HCT116 (cell line): ENCODE results near the gene MTA3. TPM values are rescaled to one million over a fixed set of nuclear protein-coding genes. Genes with fewer than 3 reads are reported as not detected.

Experiments used
- ATAC-seq: fragments of 200-7000 bp; cut with Tn5 transposase; 2 replicates; pipeline ENCODE4 v1.9.1; 2020; ENCODE audit warnings: mild to moderate bottlenecking, moderate library complexity
- BruUV-seq: library from RNA; stranded (reverse); fragments of 400-500 nt; replicated peaks from 2 replicates; lab custom pipeline; 2021; lab: Mats Ljungman, UMichigan
- CTCF ChIA-PET: fragments of 300-600 bp; sonication (Branson Sonifier 250); formaldehyde crosslinking; loops from one replicate; lab custom pipeline; 2021; ENCODE audit warnings: antibody characterized with exemption; lab: Charles Lee
- POLR2A ChIA-PET: fragments of 300-600, 350-600 bp; sonication (Branson Sonifier 250); formaldehyde crosslinking; loops from one replicate; lab custom pipeline; 2021; ENCODE audit warnings: antibody characterized with exemption; lab: Charles Lee
- RAD21 ChIA-PET, 2 experiments: fragments of 300-600 bp; sonication (Branson Sonifier 250); formaldehyde crosslinking; loops; one replicate each; lab custom pipeline; 2023; ENCODE audit warnings: low total read pairs in 2 of 2; ENCODE audit not compliant: uncharacterized antibody in 2 of 2, unreplicated experiment in 2 of 2, low non-redundant PET in 1 of 2; lab: Charles Lee
- DNase-seq: peaks from one replicate; pipeline ENCODE4 v3.0.0-alpha.2; 2010; ENCODE audit warnings: low read depth, low spot score
- H2AFZ ChIP-seq: fragments of 200-600 bp; shearing (Covaris generic), sonication (generic); 2 replicates; pipeline ENCODE4 v1.6.1; 2017; ENCODE audit warnings: low read depth, mixed run types, mixed read lengths, antibody characterized with exemption, low read length; ENCODE audit not compliant: poor library complexity, severe bottlenecking
- H3K27ac ChIP-seq: 2 replicates; pipeline ENCODE4 v1.5.1; 2012; ENCODE audit warnings: low read depth, low read length
- H3K27me3 ChIP-seq: fragments of 200-600 bp; sonication (generic); 2 replicates; pipeline ENCODE4 v1.6.1; 2016; ENCODE audit warnings: mixed run types, low read length, mixed read lengths; ENCODE audit not compliant: insufficient read depth
- H3K36me3 ChIP-seq, 2 experiments: fragments of 200-500 bp in 1 of 2; fragments of 200-600 bp in 1 of 2; sonication (Bioruptor generic) in 1 of 2; sonication (generic) in 1 of 2; 2 replicates each; pipeline versions ENCODE4 v1.5.1 to v1.6.1; 2014 to 2016; ENCODE audit warnings: low read length in 2 of 2, inconsistent platforms in 1 of 2, mixed read lengths in 1 of 2, mixed run types in 1 of 2; ENCODE audit not compliant: insufficient read depth in 2 of 2, control insufficient read depth in 1 of 2
- H3K4me1 ChIP-seq, 2 experiments: fragments of 200-600 bp in 1 of 2; sonication (generic) in 1 of 2; 2 replicates each; pipeline versions ENCODE4 v1.5.1 to v1.6.1; 2012 to 2017; ENCODE audit warnings: low read length in 2 of 2, inconsistent platforms in 1 of 2, mild to moderate bottlenecking in 1 of 2, mixed read lengths in 1 of 2, mixed run types in 1 of 2, moderate library complexity in 1 of 2; ENCODE audit not compliant: insufficient read depth in 2 of 2, control insufficient read depth in 1 of 2
- H3K4me2 ChIP-seq: fragments of 200-600 bp; sonication (generic); 2 replicates; pipeline ENCODE4 v1.6.1; 2017; ENCODE audit warnings: mixed run types, low read length, mixed read lengths
- H3K4me3 ChIP-seq, 2 experiments: fragments of 200-600 bp in 1 of 2; sonication (generic) in 1 of 2; replicated peaks in 1 of 2; 2 replicates each; pipeline ENCODE4 v1.5.1; 2011 to 2016; ENCODE audit warnings: low read length in 2 of 2, control low read depth in 1 of 2, low read depth in 1 of 2, mild to moderate bottlenecking in 1 of 2, mixed read lengths in 1 of 2, mixed run types in 1 of 2
- H3K79me2 ChIP-seq: fragments of 200-600 bp; sonication (generic); 2 replicates; pipeline ENCODE4 v1.6.1; 2017; ENCODE audit warnings: mild to moderate bottlenecking, mixed run types, low read length, moderate library complexity, mixed read lengths; ENCODE audit not compliant: insufficient read depth
- H3K9ac ChIP-seq: fragments of 200-600 bp; sonication (generic); 2 replicates; pipeline ENCODE4 v1.6.1; 2016; ENCODE audit warnings: low read length, mixed read lengths
- H3K9me2 ChIP-seq: fragments of 200-600 bp; sonication (generic), shearing (Covaris generic); 2 replicates; pipeline ENCODE4 v1.6.1; 2017; ENCODE audit warnings: mixed run types, mild to moderate bottlenecking, moderate library complexity; ENCODE audit not compliant: insufficient read depth
- H3K9me3 ChIP-seq, 2 experiments: fragments of 200-500 bp in 1 of 2; fragments of 200-600 bp in 1 of 2; sonication (Bioruptor generic) in 1 of 2; sonication (generic) in 1 of 2; 2 replicates each; pipeline ENCODE4 v1.6.1; 2014 to 2017; ENCODE audit warnings: low read length in 2 of 2, mixed read lengths in 2 of 2, inconsistent platforms in 1 of 2, low read depth in 1 of 2, mild to moderate bottlenecking in 1 of 2, mixed run types in 1 of 2, moderate library complexity in 1 of 2; ENCODE audit not compliant: control insufficient read depth in 1 of 2, insufficient read depth in 1 of 2
- H4K20me1 ChIP-seq: fragments of 200-600 bp; sonication (generic), shearing (Covaris generic); 2 replicates; pipeline ENCODE4 v1.6.1; 2017; ENCODE audit warnings: mixed run types, mild to moderate bottlenecking, moderate library complexity; ENCODE audit not compliant: insufficient read depth
- CEBPB ChIP-seq: IDR thresholded peaks from 2 replicates; pipeline ENCODE4 v1.6.1; 2012; ENCODE audit warnings: low read depth
- EGR1 ChIP-seq: IDR thresholded peaks from 2 replicates; pipeline ENCODE4 v1.6.1; 2012; ENCODE audit warnings: low read depth
- ELF1 ChIP-seq: IDR thresholded peaks from 2 replicates; pipeline ENCODE4 v1.6.1; 2012; ENCODE audit warnings: low read depth, borderline replicate concordance
- EZH2 ChIP-seq: fragments of 200-600 bp; sonication (generic); IDR thresholded peaks from 2 replicates; pipeline ENCODE4 v1.6.1; 2017; ENCODE audit warnings: antibody characterized with exemption, mixed run types
- EZH2phosphoT487 ChIP-seq: fragments of 200-600 bp; IDR thresholded peaks from 2 replicates; pipeline ENCODE4 v1.6.1; 2018; ENCODE audit warnings: antibody characterized with exemption, borderline replicate concordance
- FOSL1 ChIP-seq: IDR thresholded peaks from 2 replicates; pipeline ENCODE4 v1.6.1; 2012; ENCODE audit warnings: low read depth
- JUND ChIP-seq: IDR thresholded peaks from 2 replicates; pipeline ENCODE4 v1.6.1; 2012
- POLR2A ChIP-seq: IDR thresholded peaks from 2 replicates; pipeline ENCODE4 v1.7.0; 2011; ENCODE audit warnings: borderline replicate concordance; ENCODE audit not compliant: insufficient read depth, insufficient read length; ENCODE audit errors: extremely low read depth
- POLR2AphosphoS5 ChIP-seq: IDR thresholded peaks from 2 replicates; pipeline ENCODE4 v1.6.1; 2011; ENCODE audit warnings: mild to moderate bottlenecking, low read depth, low read length, moderate library complexity
- RAD21 ChIP-seq: IDR thresholded peaks from 2 replicates; pipeline ENCODE4 v1.6.1; 2012; ENCODE audit warnings: low read depth, mild to moderate bottlenecking
- SP1 ChIP-seq: IDR thresholded peaks from 2 replicates; pipeline ENCODE4 v1.6.1; 2012; ENCODE audit warnings: low read depth
- SRF ChIP-seq: IDR thresholded peaks from 2 replicates; pipeline ENCODE4 v1.6.1; 2012; ENCODE audit warnings: low read depth
- YY1 ChIP-seq: IDR thresholded peaks from 2 replicates; pipeline ENCODE4 v1.6.1; 2011; ENCODE audit warnings: low read length, low read depth, moderate library complexity, mild to moderate bottlenecking; ENCODE audit not compliant: insufficient replicate concordance; ENCODE audit errors: extremely low read depth
- ZFX ChIP-seq: fragments of 450-650 bp; IDR thresholded peaks from 2 replicates; pipeline ENCODE4 v1.6.1; 2017
- ZNF274 ChIP-seq: fragments of 200-500 bp; sonication (Bioruptor generic); IDR thresholded peaks from 2 replicates; pipeline ENCODE4 v1.6.1; 2014; ENCODE audit warnings: mild to moderate bottlenecking, low read depth, low read length, inconsistent platforms
- intact Hi-C: fragments of 100-400 bp; cut with micrococcal nuclease; formaldehyde crosslinking; loops from 2 replicates; pipeline ENCODE4 v1.10.0; 2022
- total RNA-seq: library from RNA; stranded (reverse); gene quantifications from one replicate; pipeline ENCODE4 v1.2.1, GENCODE V29; 2021; ENCODE audit not compliant: unreplicated experiment
- TF ChIP-seq, protein P1 (sequence below), 3 experiments: fragments of 200-600 bp in 1 of 3; sonication (generic) in 1 of 3; IDR thresholded peaks in 2 of 3; conservative IDR thresholded peaks in 1 of 3; 2 replicates each; pipeline ENCODE4 v1.5.1; 2012 to 2017; ENCODE audit warnings: low read depth in 2 of 3, low read length in 2 of 3, antibody characterized with exemption in 1 of 3, borderline replicate concordance in 1 of 3, control low read depth in 1 of 3, mild to moderate bottlenecking in 1 of 3, mixed read lengths in 1 of 3, mixed run types in 1 of 3, moderate library complexity in 1 of 3; ENCODE audit not compliant: insufficient read depth in 1 of 3
- TF ChIP-seq, protein P2 (sequence below): IDR thresholded peaks from 2 replicates; pipeline ENCODE4 v1.6.1; 2012
- TF ChIP-seq, protein P3 (sequence below): IDR thresholded peaks from 2 replicates; pipeline ENCODE4 v1.6.1; 2012
- TF ChIP-seq, protein P4 (sequence below): IDR thresholded peaks from 2 replicates; pipeline ENCODE4 v1.6.1; 2011; ENCODE audit warnings: mild to moderate bottlenecking, low read length, moderate library complexity; ENCODE audit not compliant: insufficient replicate concordance; ENCODE audit errors: extremely low read depth

The MTA3 gene
- total RNA-seq, 1 experiment from 2014 or later: 46.3 TPM

DNA sequence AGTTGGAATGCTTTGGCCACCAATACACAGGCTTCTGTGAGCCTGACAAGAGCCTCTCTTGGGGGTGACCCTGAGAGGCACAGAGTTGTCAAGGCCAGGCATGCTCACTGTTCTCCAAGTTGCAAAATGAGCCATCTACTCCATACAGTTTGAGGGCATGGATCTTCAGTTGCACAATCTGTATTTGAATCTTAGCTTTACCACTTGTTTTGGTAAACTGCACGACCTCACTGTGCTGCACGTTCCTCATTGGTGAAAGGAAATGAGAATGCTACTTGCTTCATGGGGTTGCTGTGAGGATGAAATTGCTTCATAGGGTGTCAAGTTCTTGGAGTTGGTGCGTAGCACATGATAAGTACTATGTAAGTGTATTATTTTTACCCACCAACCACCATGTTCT lies 235.9 kb downstream of the MTA3 start (continued):
- TF ChIP-seq, protein P1, sequence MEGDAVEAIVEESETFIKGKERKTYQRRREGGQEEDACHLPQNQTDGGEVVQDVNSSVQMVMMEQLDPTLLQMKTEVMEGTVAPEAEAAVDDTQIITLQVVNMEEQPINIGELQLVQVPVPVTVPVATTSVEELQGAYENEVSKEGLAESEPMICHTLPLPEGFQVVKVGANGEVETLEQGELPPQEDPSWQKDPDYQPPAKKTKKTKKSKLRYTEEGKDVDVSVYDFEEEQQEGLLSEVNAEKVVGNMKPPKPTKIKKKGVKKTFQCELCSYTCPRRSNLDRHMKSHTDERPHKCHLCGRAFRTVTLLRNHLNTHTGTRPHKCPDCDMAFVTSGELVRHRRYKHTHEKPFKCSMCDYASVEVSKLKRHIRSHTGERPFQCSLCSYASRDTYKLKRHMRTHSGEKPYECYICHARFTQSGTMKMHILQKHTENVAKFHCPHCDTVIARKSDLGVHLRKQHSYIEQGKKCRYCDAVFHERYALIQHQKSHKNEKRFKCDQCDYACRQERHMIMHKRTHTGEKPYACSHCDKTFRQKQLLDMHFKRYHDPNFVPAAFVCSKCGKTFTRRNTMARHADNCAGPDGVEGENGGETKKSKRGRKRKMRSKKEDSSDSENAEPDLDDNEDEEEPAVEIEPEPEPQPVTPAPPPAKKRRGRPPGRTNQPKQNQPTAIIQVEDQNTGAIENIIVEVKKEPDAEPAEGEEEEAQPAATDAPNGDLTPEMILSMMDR (IDR thresholded peaks at IDR 0.05 in 2 of 3, conservative IDR thresholded peaks at IDR 0.05 in 1 of 3; ENCODE audit: borderline replicate concordance in 1 of 3, insufficient read depth in 1 of 3, low read depth in 2 of 3, low read length in 2 of 3): no peak
- TF ChIP-seq ZNF274 (no peak), EGR1 (no peak), POLR2AphosphoS5 (no peak), ZFX (no peak), JUND (no peak), FOSL1 (no peak), EZH2 (no peak)
- TF ChIP-seq, protein P2, sequence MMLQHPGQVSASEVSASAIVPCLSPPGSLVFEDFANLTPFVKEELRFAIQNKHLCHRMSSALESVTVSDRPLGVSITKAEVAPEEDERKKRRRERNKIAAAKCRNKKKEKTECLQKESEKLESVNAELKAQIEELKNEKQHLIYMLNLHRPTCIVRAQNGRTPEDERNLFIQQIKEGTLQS: no peak

DNA sequence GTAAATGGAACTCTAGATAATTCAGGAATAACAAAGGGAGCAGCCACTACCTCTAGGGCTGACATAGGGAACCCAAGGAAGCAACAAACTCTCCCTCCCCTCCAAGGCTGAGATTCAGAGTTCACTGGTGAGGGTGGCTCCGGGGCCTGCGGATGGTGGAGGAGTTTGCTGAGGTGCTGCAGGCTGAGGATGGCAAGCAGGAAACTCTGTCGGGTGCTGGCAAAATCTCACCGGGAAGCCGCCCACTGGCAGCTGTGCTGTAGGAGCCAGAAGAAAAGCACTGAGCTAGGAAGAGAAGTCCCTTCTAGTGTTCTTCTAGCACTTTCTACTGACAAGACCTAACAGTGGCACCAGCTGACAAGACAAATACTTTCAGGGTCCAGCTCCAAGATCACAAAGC lies 236.5 kb downstream of the MTA3 start:
- BruUV-seq: no TSS peak
- no peak overlapping the region for H3K4me2 ChIP-seq
- H3K9me2 ChIP-seq: no peaks in the 10 kb centered on the region
- H2AFZ ChIP-seq: no peak overlapping the region
- no peaks in the 10 kb centered on the region for H3K27me3 ChIP-seq
- H4K20me1 ChIP-seq: no peaks in the 10 kb centered on the region
- POLR2A ChIA-PET: no interaction called here
- H3K4me3 ChIP-seq: no peak overlapping the region
- no peak for DNase-seq
- H3K36me3 ChIP-seq: no peaks in the 10 kb centered on the region
- no peaks in the 10 kb centered on the region for H3K79me2 ChIP-seq
- no peaks in the 10 kb centered on the region for H3K9me3 ChIP-seq
- no peak overlapping the region for H3K9ac ChIP-seq
- CTCF ChIA-PET: no interaction called here
- intact Hi-C loops: no loop called here
- no peak for ATAC-seq
- no peak overlapping the region for H3K27ac ChIP-seq
- H3K4me1 ChIP-seq: peaks cover 7 to 9% of the 10 kb centered on the region in 2 experiments
- RAD21 ChIA-PET: no interaction called here
- no peak for TF ChIP-seq SRF
- TF ChIP-seq, protein P1 (IDR thresholded peaks at IDR 0.05 in 2 of 3, conservative IDR thresholded peaks at IDR 0.05 in 1 of 3; ENCODE audit: borderline replicate concordance in 1 of 3, insufficient read depth in 1 of 3, low read depth in 2 of 3, low read length in 2 of 3): no peak
- TF ChIP-seq, protein P2: no peak
- no peak for TF ChIP-seq POLR2A
- no peak for TF ChIP-seq SP1
- no peak for TF ChIP-seq FOSL1
- no peak for TF ChIP-seq YY1
- no peak for TF ChIP-seq RAD21
- TF ChIP-seq CEBPB: no peak
- TF ChIP-seq EGR1: no peak
- TF ChIP-seq ZFX: no peak
- no peak for TF ChIP-seq EZH2phosphoT487
- no peak for TF ChIP-seq ELF1
- TF ChIP-seq, protein P3, sequence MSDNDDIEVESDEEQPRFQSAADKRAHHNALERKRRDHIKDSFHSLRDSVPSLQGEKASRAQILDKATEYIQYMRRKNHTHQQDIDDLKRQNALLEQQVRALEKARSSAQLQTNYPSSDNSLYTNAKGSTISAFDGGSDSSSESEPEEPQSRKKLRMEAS: no peak
- TF ChIP-seq POLR2AphosphoS5: no peak
- TF ChIP-seq, protein P4, sequence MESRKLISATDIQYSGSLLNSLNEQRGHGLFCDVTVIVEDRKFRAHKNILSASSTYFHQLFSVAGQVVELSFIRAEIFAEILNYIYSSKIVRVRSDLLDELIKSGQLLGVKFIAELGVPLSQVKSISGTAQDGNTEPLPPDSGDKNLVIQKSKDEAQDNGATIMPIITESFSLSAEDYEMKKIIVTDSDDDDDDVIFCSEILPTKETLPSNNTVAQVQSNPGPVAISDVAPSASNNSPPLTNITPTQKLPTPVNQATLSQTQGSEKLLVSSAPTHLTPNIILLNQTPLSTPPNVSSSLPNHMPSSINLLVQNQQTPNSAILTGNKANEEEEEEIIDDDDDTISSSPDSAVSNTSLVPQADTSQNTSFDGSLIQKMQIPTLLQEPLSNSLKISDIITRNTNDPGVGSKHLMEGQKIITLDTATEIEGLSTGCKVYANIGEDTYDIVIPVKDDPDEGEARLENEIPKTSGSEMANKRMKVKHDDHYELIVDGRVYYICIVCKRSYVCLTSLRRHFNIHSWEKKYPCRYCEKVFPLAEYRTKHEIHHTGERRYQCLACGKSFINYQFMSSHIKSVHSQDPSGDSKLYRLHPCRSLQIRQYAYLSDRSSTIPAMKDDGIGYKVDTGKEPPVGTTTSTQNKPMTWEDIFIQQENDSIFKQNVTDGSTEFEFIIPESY: no peak
- no peak for TF ChIP-seq ZNF274
